Measurements from ENCODE around the gene APOLD1. TPM values are rescaled to one million over a fixed set of nuclear protein-coding genes. Genes with fewer than 3 reads are reported as not detected.
"Not testable (repeated sequence)": the region's sequence is repeated elsewhere in the genome, so short reads cannot be mapped to it uniquely, and the experiment has no call there.

The APOLD1 gene
- total RNA-seq, 3 donors from 2014 or later = 26.7 to 236 (median 41.4) TPM

GRCh38 chr12:12806784-12807516 lies 21.5 kb downstream of the APOLD1 start:
- no peak overlapping the region for H3K4me3 ChIP-seq
- no peaks in the 10 kb centered on the region for H3K27me3 ChIP-seq
- no peaks in the 10 kb centered on the region for H3K9me3 ChIP-seq
- TF ChIP-seq POLR2AphosphoS5 (IDR thresholded peaks at IDR 0.05) = no peak
- TF ChIP-seq POLR2A (IDR thresholded peaks at IDR 0.05) = no peak
- no peak for TF ChIP-seq CTCF (IDR thresholded peaks at IDR 0.05)
- H3K27ac ChIP-seq = peak overlapping the region; percentile 70
- no peaks in the 10 kb centered on the region for H3K36me3 ChIP-seq
- no peak for DNase-seq (ENCODE audit: low spot score in 2 of 2)
- no peaks in the 10 kb centered on the region for H3K4me1 ChIP-seq
- intact Hi-C loops (cut with DNase I; ENCODE audit: low total_unique reads) = no loop called here

- intact Hi-C loops (cut with DNase I; ENCODE audit: low total_unique reads); DNase-seq (ENCODE audit: low spot score in 2 of 2): not testable (repeated sequence)
Observed at GRCh38 chr12:12807517-12807903, 22.1 kb downstream of the APOLD1 start.

GRCh38 chr12:12807970-12808702 lies 22.7 kb downstream of the APOLD1 start:
- H3K9me3 ChIP-seq = no peaks in the 10 kb centered on the region
- peak overlapping the region; percentile 70 to 88 for H3K27ac ChIP-seq
- TF ChIP-seq POLR2A (IDR thresholded peaks at IDR 0.05) = no peak
- peak in 1 of 3 donors; percentile 50 for TF ChIP-seq POLR2AphosphoS5 (IDR thresholded peaks at IDR 0.05)
- intact Hi-C loops (cut with DNase I; ENCODE audit: low total_unique reads) = no loop called here
- H3K27me3 ChIP-seq = no peaks in the 10 kb centered on the region
- peak overlapping the region in 1 of 3 donors; percentile 27 for H3K4me3 ChIP-seq
- DNase-seq (ENCODE audit: low spot score in 2 of 2) = peak in 1 of 2 donors; percentile 36
- no peaks in the 10 kb centered on the region for H3K4me1 ChIP-seq
- H3K36me3 ChIP-seq = no peaks in the 10 kb centered on the region

More at GRCh38 chr12:12807517-12807903, 22.1 kb downstream of the APOLD1 start:
- H3K4me1 ChIP-seq, H3K36me3 ChIP-seq, H3K4me3 ChIP-seq, H3K9me3 ChIP-seq, H3K27me3 ChIP-seq: not testable (repeated sequence)
- H3K27ac ChIP-seq = peak overlapping the region; percentile 70

GRCh38 chr12:12810553-12811021 lies 25.1 kb downstream of the APOLD1 start:
- Histone ChIP-seq H3K27ac (no peak overlapping the region), H3K9me3 (no peaks in the 10 kb centered on the region), H3K36me3 (no peaks in the 10 kb centered on the region), H3K27me3 (no peaks in the 10 kb centered on the region), H3K4me1 (peaks cover 6 to 8% of the 10 kb centered on the region in 2 donors), H3K4me3 (no peak overlapping the region)
- TF ChIP-seq POLR2AphosphoS5 (IDR thresholded peaks at IDR 0.05) (no peak), CTCF (IDR thresholded peaks at IDR 0.05) (no peak), POLR2A (IDR thresholded peaks at IDR 0.05) (no peak)
- no peak for DNase-seq (ENCODE audit: low spot score in 2 of 2)
- intact Hi-C loops (cut with DNase I; ENCODE audit: low total_unique reads) = no loop called here

GRCh38 chr12:12811343-12811742 lies 25.9 kb downstream of the APOLD1 start:
- intact Hi-C loops (cut with DNase I; ENCODE audit: low total_unique reads) = no loop called here
- H3K4me1 ChIP-seq = peaks cover 6 to 12% of the 10 kb centered on the region in 2 donors

More at GRCh38 chr12:12811343-12811742, 25.9 kb downstream of the APOLD1 start:
- H3K36me3 ChIP-seq = no peaks in the 10 kb centered on the region
- H3K9me3 ChIP-seq = no peaks in the 10 kb centered on the region
- no peak for DNase-seq (ENCODE audit: low spot score in 2 of 2)
- no peak for TF ChIP-seq POLR2A (IDR thresholded peaks at IDR 0.05)
- TF ChIP-seq POLR2AphosphoS5 (IDR thresholded peaks at IDR 0.05) = no peak
- TF ChIP-seq CTCF (IDR thresholded peaks at IDR 0.05) = no peak
- no peak overlapping the region for H3K27ac ChIP-seq
- no peaks in the 10 kb centered on the region for H3K27me3 ChIP-seq
- H3K4me3 ChIP-seq = no peak overlapping the region
